Activated T-cell treated with anti-CD3 and anti-CD28 coated beads, Interleukin-2, amount 50 U/mL, for 72 hours (primary cell): ENCODE data around the gene FAU. TPM values are rescaled to one million over a fixed set of nuclear protein-coding genes. Genes with fewer than 3 reads are reported as not detected.
"Not testable (repeated sequence)": the region's sequence is repeated elsewhere in the genome, so short reads cannot be mapped to it uniquely, and the experiment has no call there.

Source experiments
- ATAC-seq, 2 donors: fragments of 150-1000 bp; cut with Tn5 transposase; replicated peaks in 1 of 2; 2 replicates each; pipeline ENCODE4 v1.10.0; 2021; ENCODE audit warnings: moderate library complexity in 2 of 2, mild to moderate bottlenecking in 1 of 2
- DNase-seq, 2 donors: peaks; one replicate each; pipeline ENCODE4 v3.0.0; 2021 to 2022; ENCODE audit warnings: mixed read lengths in 1 of 2
- H3K27ac Mint-ChIP-seq: one replicate; pipeline ENCODE4 v1.8.0; 2022; ENCODE audit warnings: mild to moderate bottlenecking, moderate library complexity, mixed read lengths
- H3K27me3 Mint-ChIP-seq: one replicate; pipeline ENCODE4 v1.8.0; 2022; ENCODE audit warnings: low read depth, mixed read lengths
- H3K36me3 Mint-ChIP-seq, 2 donors: one replicate each; pipeline ENCODE4 v1.8.0; 2022; ENCODE audit warnings: mixed read lengths in 2 of 2, mild to moderate bottlenecking in 1 of 2; ENCODE audit not compliant: insufficient read depth in 2 of 2
- H3K4me1 Mint-ChIP-seq: one replicate; pipeline ENCODE4 v1.8.0; 2022; ENCODE audit warnings: low read depth, mixed read lengths
- H3K4me3 Mint-ChIP-seq, 2 donors: one replicate each; pipeline ENCODE4 v1.8.0; 2022; ENCODE audit warnings: mild to moderate bottlenecking in 2 of 2, mixed read lengths in 2 of 2, moderate library complexity in 2 of 2
- H3K9me3 Mint-ChIP-seq, 2 donors: one replicate each; pipeline ENCODE4 v1.8.0; 2022; ENCODE audit warnings: mixed read lengths in 2 of 2
- total RNA-seq, 2 donors: library from RNA; stranded (reverse); gene quantifications; one replicate each; pipeline ENCODE4 v1.2.3, GENCODE V29; 2022

Gene FAU
- total RNA-seq, 2 donors from 2014 or later: 1,144 to 1,164 TPM

DNA sequence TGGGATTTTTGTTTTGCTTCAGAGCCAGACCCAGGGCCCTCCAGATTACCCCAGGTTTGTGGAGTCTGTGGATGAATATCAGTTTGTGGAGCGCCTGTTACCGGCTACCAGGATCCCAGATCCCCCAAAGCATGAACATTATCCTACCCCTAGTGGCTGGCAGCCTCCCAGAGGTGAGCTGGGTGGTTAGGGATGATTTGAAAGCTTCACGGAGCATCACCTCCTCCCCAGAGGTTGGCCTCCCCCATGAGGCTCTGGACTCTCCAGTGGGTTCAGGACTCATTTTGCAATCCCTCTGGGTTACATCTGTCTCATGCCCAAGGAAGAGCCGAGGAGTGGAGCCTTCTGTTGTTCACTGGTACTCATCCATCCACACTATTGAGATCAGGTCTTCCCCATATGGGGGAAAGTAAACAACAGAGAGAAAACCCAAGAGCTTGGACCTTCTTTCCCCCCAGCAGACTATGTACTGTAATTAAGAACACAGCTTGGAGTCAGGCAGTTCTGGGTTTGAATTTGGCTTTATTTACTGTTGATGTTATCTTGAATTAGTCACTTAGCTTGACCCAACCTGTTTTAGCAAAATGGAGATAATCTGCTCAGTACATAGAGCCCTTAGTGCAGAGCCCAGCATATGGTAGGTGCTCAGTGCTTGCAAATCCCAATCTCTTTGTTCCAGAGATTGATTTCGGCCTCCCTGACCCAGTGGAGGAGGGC, 2.7 kb upstream of the FAU start:
- H3K27me3 Mint-ChIP-seq: no peaks in the 10 kb centered on the region

DNA sequence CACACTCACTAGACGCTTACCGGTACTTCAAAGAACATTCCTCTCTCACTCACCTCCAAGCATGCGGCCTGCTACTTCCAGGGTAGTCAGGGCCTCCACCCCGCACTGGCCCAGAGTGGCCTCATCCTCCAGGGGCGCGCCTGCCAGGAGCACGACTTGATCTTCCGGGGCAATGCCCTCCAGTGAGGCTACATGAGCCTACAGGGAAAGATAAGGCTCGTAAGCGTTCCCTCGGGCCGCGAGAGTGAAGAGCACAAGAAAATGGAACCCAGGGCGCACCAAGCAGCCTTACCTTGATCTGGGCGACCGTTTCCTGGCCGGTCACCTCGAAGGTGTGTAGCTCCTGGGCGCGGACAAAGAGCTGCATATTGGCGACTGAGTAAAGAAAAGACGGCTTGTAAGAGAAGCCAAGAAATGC, 478 bp downstream of the FAU start:
- ATAC-seq (no peak), DNase-seq (peak; percentile 45 to 51)
- Mint-ChIP-seq H3K4me3 (peak overlapping the region; percentile 94 to 96), H3K27ac (peak overlapping the region; percentile 95), H3K4me1 (peaks cover 58% of the 10 kb centered on the region), H3K9me3 (no peaks in the 10 kb centered on the region), H3K27me3 (no peaks in the 10 kb centered on the region), H3K36me3 (peaks cover 18 to 40% of the 10 kb centered on the region in 2 donors)

More for the DNA sequence above, 2.7 kb upstream of the FAU start:
- Mint-ChIP-seq H3K36me3 (peaks cover 15 to 30% of the 10 kb centered on the region in 2 donors), H3K4me1 (peaks cover 35% of the 10 kb centered on the region), H3K4me3 (peak overlapping the region; percentile 29 to 59), H3K9me3 (no peaks in the 10 kb centered on the region), H3K27ac (no peak overlapping the region)
- DNase-seq (no peak), ATAC-seq (no peak)

DNA sequence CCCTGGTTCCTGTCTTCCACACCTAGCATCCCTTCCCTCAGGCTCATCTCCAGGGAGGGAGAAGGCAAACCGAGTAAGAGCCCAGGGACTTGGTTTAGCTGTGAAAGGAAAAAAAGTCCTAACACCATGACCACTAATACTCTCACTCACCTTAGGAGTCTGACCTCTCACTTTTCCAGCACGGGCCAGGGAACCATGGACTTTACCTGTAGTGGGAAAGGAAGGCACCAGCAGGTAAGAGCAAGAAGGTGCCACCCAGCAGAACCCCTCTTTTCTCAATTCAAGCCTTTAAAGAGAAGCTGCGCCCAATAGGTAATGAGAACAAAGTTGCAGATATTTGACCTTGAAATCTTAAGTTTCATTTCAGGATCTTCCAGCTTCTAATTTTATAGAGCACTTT, 1.1 kb downstream of the FAU start:
- ATAC-seq (no peak), DNase-seq (no peak)
- no peaks in the 10 kb centered on the region for H3K27me3 Mint-ChIP-seq
- peaks cover 64% of the 10 kb centered on the region for H3K4me1 Mint-ChIP-seq
- peak overlapping the region; percentile 94 to 96 for H3K4me3 Mint-ChIP-seq
- no peaks in the 10 kb centered on the region for H3K9me3 Mint-ChIP-seq
- peak overlapping the region; percentile 95 for H3K27ac Mint-ChIP-seq
- peaks cover 18 to 40% of the 10 kb centered on the region in 2 donors for H3K36me3 Mint-ChIP-seq

GRCh38 chr11:65119670-65119995, 2.3 kb downstream of the FAU start:
- ATAC-seq (no peak), DNase-seq (no peak)
- Mint-ChIP-seq H3K4me3 (no peak overlapping the region), H3K27ac (peak overlapping the region; percentile 95), H3K9me3 (no peaks in the 10 kb centered on the region), H3K4me1 (peaks cover 71% of the 10 kb centered on the region), H3K36me3 (peaks cover 18 to 33% of the 10 kb centered on the region in 2 donors), H3K27me3 (no peaks in the 10 kb centered on the region)

DNA sequence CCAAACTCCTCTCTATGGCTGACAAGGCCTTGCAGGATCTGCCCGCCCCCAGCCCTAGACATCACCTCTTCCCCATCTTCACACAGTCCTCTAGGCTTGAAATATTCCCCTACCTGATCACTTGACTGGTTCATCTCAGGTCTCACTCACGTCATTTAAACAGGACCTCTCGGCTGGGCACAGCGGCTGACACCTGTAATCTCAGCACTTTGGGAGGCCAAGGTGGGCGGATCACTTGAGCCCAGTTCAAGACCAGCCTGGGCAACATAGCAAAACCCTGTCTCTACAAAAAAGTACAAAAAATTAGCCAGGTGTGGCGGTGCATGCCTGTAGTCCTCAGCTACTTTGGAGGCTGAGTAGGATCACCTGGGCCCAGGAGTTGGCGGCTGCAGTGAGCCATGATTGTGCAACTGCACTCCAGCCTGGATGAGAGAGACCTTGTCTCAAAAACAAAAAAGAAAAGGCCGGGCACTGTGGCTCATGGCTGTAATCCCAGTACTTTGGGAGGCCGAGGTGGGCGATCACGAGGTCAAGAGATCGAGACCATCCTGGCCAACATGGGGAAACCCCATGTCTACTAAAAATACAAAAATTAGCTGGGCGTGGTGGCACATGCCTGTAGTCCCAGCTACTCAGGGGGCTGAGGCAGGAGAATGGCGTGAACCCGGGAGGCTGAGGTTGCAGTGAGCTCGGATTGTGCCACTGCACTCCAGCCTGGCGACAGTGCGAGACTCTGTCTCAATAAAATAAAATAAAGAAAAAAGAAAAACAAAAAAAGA, 2.9 kb downstream of the FAU start:
- not testable (repeated sequence) for H3K9me3 Mint-ChIP-seq, ATAC-seq, H3K27me3 Mint-ChIP-seq, DNase-seq
- Mint-ChIP-seq H3K4me3 (peak overlapping the region in 1 of 2 donors; percentile 7), H3K4me1 (peaks cover 68% of the 10 kb centered on the region), H3K27ac (peak overlapping the region; percentile 95), H3K36me3 (peaks cover 18 to 33% of the 10 kb centered on the region in 2 donors)

- Mint-ChIP-seq H3K9me3 (no peaks in the 10 kb centered on the region), H3K4me1 (peaks cover 70% of the 10 kb centered on the region), H3K36me3 (peaks cover 18 to 33% of the 10 kb centered on the region in 2 donors), H3K4me3 (peak overlapping the region; percentile 88 to 89), H3K27me3 (no peaks in the 10 kb centered on the region), H3K27ac (peak overlapping the region; percentile 88)
- DNase-seq (no peak), ATAC-seq (no peak)
Observed at GRCh38 chr11:65118097-65118837, 3.7 kb downstream of the FAU start.

GRCh38 chr11:65117206-65118096, 4.5 kb downstream of the FAU start, which contains the start of gene ZNHIT2:
TSS of gene ZNHIT2 (minus strand) at chr11:65117701. CDS start at chr11:65117653, 48 bp downstream.
- peak; percentile 62 to 63 for ATAC-seq
- H3K9me3 Mint-ChIP-seq: no peaks in the 10 kb centered on the region
- peak; percentile 100 for DNase-seq
- H3K4me1 Mint-ChIP-seq: peaks cover 69% of the 10 kb centered on the region
- no peaks in the 10 kb centered on the region for H3K27me3 Mint-ChIP-seq
- peak within 1 kb of the TSS; percentile 88 to 89 for H3K4me3 Mint-ChIP-seq
- H3K27ac Mint-ChIP-seq: peak within 1 kb of the TSS; percentile 96
- H3K36me3 Mint-ChIP-seq: peaks cover 18 to 33% of the 10 kb centered on the region in 2 donors

- Mint-ChIP-seq H3K9me3 (no peaks in the 10 kb centered on the region), H3K4me3 (peak overlapping the region; percentile 88 to 89), H3K27ac (peak overlapping the region; percentile 96), H3K27me3 (no peaks in the 10 kb centered on the region), H3K36me3 (peaks cover 13 to 26% of the 10 kb centered on the region in 2 donors), H3K4me1 (peaks cover 75% of the 10 kb centered on the region)
- DNase-seq (peak; percentile 77 to 80), ATAC-seq (peak; percentile 40 to 49)
Observed at GRCh38 chr11:65116370-65117205, 5.3 kb downstream of the FAU start.

- no peak for DNase-seq
- no peak for ATAC-seq
- no peaks in the 10 kb centered on the region for H3K9me3 Mint-ChIP-seq
- peak overlapping the region; percentile 42 for H3K27ac Mint-ChIP-seq
- H3K27me3 Mint-ChIP-seq: no peaks in the 10 kb centered on the region
- H3K4me3 Mint-ChIP-seq: peak overlapping the region; percentile 88 to 89
- peaks cover 6 to 20% of the 10 kb centered on the region in 2 donors for H3K36me3 Mint-ChIP-seq
- H3K4me1 Mint-ChIP-seq: peaks cover 76% of the 10 kb centered on the region
Observed at GRCh38 chr11:65115361-65116082, 6.4 kb downstream of the FAU start.

DNA sequence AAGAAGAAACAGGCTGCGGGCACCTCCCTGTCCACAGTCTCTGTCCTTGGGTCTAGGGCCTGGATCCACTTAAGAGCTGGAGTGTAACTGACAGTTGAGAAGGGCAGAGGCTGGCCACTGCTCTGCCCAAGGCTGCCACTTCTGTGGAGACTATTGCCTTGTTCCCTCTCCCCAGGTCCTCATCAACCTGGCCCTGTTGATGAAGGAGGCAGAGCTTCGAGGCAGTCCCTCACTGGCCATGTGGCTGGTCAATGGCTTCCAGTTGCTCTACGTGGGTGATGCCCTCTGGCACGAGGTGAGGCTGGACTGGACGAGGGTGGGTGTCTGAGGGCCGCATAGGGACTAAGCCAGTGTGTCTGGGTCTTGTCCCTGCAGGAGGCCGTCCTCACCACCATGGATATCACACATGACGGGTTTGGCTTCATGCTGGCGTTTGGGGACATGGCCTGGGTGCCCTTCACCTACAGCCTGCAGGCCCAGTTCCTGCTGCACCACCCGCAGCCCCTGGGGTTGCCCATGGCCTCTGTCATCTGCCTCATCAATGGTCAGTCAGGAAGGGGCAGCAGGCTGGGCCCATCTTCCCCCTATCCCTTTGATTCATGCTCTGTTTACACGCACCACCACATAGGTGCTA, 7.3 kb downstream of the FAU start:
- peaks cover 6 to 18% of the 10 kb centered on the region in 2 donors for H3K36me3 Mint-ChIP-seq
- no peak for ATAC-seq
- no peak overlapping the region for H3K27ac Mint-ChIP-seq
- no peaks in the 10 kb centered on the region for H3K9me3 Mint-ChIP-seq
- DNase-seq: no peak
- H3K27me3 Mint-ChIP-seq: no peaks in the 10 kb centered on the region
- H3K4me1 Mint-ChIP-seq: peaks cover 73% of the 10 kb centered on the region
- H3K4me3 Mint-ChIP-seq: peak overlapping the region; percentile 98 to 100

DNA sequence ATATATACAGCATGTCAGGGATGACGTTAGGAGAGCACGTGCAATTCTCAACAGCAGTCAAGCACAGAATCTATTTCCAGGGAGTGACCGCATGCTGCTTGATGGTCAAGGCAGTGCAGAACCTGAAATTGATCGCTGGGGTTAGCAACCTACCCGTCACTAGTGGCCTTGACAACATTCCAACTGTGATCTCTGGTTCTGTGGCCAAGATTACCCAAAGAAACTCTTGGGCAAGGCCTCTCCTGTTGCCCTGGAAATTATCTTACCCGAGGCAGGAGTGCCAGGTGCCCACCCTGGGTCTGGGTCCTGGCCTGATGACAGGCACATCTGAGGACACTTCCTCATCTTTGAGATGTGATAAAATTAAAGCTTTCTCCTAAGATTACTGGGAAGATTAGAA, 8.1 kb downstream of the FAU start:
- Mint-ChIP-seq H3K9me3 (no peaks in the 10 kb centered on the region), H3K4me1 (peaks cover 65% of the 10 kb centered on the region), H3K27me3 (no peaks in the 10 kb centered on the region), H3K4me3 (peak overlapping the region; percentile 98 to 100), H3K36me3 (peaks cover 5 to 10% of the 10 kb centered on the region in 2 donors), H3K27ac (peak overlapping the region; percentile 93)
- ATAC-seq: no peak
- no peak for DNase-seq
